T-helper 9 cell (primary cell): ENCODE measurements around the gene RHEX.
"Not testable (repeated sequence)": the region's sequence is repeated elsewhere in the genome, so short reads cannot be mapped to it uniquely, and the experiment has no call there.

Source experiments
- DNase-seq: peaks from one replicate; pipeline ENCODE4 v3.0.0-alpha.2; 2020

The RHEX gene

GRCh38 chr1:206030714-206031113 is 22.3 kb upstream of the RHEX start:
- peak; percentile 50 for DNase-seq

DNA sequence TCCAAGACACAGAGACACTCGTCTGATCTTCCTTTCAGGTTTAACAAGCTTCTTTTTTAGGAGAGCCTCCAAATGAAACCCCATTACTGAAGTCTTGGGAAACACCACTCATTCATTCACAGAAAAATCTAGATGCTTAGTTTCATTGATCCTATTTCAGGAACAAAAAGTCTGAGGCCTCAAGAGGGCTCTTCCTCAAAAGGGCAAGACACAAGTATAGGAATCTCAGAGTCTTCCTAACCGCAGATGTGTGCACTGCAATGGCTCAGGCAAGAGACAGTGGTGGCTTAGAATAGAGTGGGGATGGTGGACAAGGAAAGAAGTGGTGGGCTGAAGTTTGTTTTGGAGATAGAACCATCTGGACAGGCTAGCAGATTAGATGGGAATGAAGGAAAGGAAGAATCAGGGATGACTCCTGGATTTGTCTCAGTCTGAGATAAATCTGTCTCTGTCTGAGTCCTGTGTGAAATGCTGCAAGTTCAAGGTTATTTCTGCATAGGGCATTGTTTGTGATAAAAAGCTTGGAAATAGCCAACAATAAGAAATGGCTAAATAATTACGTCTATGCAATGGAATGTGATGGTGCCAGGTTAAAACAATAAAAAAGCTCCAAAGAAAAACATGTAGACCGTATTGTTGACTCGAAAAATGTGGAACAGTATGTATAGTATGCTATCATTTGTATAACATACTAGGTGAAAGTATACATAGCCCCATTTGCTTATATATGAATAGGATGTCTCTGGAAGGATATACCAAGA is 20.4 kb upstream of the RHEX start:
- DNase-seq, result no peak

DNA sequence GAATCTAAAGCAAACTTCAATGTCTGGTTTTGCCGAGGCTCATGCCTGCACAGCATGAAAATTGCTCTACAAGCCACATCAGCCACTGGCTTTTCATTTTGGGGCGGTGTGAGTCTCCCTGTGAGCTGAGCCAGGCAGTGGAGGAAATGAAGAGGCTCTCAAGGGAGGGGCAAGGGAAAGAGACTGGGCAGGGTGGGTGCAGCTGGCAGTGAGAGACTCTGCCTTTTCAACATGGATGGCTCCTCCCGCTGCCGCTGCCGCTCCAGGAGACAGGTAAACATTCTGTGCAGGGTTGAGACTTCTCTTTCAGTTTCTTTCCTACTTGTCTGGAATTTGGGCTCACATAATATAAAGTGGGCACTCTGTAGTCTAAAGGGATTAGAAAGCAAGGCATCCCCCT is 17.9 kb upstream of the RHEX start:
- DNase-seq, result no peak

- no peak for DNase-seq
Observed at GRCh38 chr1:206036663-206037455, 16.1 kb upstream of the RHEX start.

DNA sequence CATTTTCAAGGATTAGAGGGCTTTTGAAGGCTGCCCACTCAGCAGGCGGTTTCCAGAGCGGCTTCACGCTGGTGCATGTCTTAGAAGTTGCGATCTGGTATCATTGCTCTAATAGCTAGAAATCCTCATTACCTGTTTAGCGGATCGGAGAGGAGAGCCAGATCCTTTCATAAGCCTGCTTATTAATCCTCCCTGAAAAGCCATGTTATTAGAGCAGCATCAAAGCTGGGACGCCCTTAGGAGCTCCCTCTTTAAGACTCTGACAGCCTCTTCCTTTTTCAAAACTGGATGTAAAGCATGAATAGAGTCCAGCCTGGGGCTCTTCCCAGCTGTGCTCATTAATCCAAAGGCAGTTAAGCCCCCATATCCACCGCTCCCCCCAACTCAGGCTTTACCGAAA is 15.4 kb upstream of the RHEX start:
- no peak for DNase-seq

- DNase-seq, result no peak
Observed at GRCh38 chr1:206039046-206039973, 13.7 kb upstream of the RHEX start.

GRCh38 chr1:206040328-206040727 is 12.6 kb upstream of the RHEX start:
- no peak for DNase-seq

- DNase-seq, result no peak
Observed at GRCh38 chr1:206041640-206042039, 11.3 kb upstream of the RHEX start.

DNA sequence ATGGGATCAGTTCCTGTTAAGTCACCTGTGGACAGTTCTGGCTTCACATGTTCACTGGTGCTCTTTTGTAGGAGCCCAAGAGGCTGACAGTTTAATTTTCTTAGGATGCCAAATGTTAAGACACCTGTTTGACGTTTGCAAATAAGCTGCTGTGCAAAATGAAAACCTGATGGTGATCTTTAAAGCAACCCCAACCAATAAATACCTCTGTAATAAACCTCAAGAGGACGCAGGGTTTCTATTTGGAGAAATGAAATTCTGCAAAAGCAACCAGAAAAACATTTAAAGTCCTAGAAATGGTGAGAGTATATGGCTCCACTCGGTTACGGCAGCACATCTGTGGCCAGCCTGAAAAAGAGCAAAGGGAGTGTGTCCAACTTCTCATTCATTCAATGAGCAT is 5.7 kb upstream of the RHEX start:
- DNase-seq, result no peak

DNA sequence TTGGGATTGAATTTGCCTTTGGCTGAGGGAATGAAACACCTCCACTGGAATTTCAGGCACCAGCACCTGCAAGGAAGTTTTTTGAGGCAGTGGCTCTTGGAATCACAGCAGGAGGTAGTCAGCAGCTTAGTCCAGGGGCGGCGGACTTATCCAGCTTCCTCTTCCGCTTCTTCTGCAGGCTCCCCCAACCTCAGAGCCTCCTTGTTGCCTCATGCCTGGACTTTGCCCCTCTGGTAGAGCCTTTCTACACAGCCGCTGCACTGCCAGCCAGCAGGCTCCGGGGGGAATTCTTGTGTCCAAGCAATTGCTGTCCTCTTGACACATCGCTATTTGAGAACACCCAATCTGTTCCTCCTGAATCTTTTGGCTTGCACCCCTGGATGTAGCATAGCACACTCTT is 4.4 kb upstream of the RHEX start:
- DNase-seq, result no peak

- no peak for DNase-seq
Observed at GRCh38 chr1:206049293-206049692, 3.7 kb upstream of the RHEX start.

GRCh38 chr1:206049919-206050600 is 2.9 kb upstream of the RHEX start:
- no peak for DNase-seq

DNA sequence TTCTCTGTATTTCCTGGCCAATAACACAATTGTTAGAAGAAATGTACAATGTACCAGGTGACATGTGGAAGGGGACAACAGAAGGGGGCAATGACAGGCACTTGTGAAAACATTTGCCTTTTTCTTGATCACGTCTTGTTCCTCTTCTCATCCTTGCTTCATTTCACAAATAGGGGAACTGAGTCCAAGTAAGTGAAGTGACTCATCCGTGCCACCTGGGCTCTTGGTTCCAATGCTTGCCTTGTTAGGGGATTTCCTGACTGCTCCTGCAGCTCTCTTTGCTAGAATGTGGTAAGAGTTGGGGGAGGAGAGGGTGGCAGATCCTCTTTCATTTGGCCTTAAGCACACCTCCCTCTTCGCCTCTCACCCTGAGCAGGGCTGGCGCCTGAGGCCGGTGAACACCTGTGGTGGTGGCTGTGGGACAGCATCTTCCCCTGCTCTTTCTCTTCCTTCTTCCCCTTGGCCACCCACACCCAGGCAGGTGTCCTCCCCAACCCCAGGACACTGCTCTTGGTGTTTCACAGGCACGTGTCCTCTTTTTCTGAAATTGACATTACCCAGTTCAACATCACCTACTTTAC is 2.2 kb upstream of the RHEX start:
- peak; percentile 5 for DNase-seq

DNA sequence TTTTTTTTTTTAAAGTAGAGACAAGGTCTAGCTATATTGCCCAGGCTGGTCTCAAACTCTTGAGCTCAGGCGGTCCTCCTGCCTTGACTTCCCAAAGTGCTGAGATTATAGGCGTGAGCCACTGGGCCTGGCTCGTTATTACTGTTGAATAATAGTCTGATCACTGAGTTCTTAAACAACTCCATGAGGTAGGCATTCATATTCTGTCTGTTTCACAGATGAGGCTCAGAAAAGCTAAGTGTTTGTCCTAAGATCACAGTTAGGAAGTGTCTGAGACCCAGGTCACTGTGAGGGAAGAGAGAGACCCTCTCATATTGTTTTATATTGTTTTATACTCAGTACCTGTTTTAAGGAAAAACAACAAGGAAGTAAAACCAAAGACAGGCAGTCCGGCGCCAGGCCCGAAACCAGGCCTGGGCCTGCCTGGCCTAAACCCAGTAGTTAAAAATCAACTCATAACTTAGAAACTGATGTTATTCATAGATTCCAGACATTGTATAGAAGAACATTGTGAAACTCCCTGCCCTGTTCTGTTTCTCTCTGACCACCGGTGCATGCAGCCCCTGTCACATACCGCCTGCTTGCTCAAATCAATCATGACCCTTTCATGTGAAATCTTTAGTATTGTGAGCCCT is 625 bp upstream of the RHEX start:
- not testable (repeated sequence) for DNase-seq

- not testable (repeated sequence) for DNase-seq
Observed at GRCh38 chr1:206053616-206054015, 643 bp downstream of the RHEX start.

DNA sequence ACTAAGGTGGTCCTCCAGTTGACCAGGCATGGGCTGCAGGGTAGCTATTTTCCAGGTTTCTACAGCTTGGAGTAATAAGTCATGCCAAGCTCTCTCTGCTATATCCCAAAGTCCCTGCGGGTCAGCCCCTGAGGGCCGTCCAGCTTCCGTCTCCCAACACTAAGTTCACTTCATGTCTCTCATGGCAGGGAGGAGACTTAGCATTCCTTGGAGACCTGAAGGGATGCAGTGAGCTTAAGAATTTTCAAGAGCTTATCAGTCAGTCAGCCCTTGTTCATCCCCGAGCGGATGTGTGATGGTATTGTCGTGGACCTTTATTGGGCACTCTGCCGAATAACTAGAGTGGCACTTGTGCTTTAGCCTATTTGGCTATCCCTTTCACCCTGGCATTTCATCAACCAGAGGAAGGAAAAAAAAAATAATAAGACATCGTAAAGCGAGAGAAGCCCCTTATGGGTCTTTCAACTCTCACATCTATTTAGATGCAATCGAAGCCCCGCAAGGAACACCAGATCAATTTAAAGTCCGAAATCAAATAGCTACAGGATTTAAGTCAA is 2.2 kb downstream of the RHEX start:
- DNase-seq, result not testable (repeated sequence)

DNA sequence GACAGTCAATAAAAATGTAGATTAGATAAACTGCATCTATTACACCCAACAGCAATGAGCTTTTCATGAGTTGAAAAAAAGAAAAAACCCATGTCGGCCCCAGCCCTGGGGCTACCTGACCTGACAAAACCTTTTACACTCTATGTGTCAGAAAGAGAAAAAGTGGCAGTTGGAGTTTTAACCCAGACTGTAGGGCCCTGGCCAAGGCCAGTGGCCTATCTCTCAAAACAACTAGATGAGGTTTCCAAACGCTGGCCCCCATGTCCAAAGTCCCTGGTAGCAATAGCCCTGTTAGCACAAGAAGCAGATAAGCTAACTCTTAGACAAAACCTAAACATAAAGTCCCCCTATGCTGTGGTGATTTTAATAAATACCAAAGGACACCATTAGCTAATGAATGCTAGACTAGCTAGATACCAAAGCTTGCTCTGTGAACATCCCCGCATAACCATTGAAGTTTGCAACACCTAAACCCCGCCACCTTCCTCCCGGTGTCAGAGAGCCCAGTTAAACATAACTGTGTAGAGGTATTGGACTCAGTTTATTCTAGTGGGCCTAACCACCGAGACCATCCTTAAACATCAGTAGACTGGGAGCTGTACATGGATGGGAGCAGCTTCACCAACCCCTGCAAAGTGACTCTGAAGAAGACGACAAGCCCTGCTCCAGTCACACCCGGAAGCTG is 2.8 kb downstream of the RHEX start:
- not testable (repeated sequence) for DNase-seq

DNA sequence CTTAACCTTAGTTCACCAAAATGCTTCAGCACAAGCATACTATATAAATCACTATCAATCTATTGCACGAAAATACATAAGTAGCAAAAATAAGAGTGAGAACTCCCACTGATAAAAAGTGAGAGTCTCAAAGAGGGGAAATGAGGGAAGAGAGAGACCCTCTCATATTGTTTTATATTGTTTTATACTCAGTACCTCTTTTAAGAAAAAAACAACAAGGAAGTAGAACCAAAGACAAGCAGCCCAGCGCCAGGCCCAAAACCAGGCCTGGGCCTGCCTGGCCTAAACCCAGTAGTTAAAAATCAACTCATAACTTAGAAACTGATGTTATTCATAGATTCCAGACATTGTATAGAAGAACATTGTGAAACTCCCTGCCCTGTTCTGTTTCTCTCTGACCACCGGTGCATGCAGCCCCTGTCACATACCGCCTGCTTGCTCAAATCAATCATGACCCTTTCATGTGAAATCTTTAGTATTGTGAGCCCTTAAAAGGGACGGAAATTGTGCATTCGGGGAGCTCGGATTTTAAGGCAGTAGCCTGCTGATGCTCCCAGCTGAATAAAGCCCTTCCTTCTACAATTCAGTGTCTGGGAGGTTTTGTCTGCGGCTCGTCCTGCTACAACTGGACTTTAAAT is 5.4 kb downstream of the RHEX start:
- DNase-seq, result not testable (repeated sequence)

DNA sequence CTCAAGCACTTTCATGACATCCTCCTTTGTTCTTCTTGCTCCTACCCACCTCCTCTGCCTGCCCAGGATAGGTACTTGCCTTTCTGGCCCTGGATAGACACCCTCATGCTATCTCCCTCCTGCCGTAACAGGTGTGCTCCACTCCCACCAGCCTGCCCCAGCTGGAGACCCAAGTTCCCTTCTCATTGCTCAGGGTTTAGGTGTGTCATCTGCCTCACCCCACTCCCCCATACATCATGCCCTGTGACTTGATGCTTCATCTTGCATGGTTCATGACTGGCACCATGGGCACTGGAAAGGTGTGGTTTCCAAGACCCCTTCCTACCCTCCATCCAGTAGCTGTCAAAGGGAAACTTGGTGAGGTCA is 5.9 kb downstream of the RHEX start:
- no peak for DNase-seq

- no peak for DNase-seq
Observed at GRCh38 chr1:206059355-206059915, 6.5 kb downstream of the RHEX start.
